Measurements from ENCODE around the gene RGS11. TPM values are rescaled to one million over a fixed set of nuclear protein-coding genes. Genes with fewer than 3 reads are reported as not detected.
A peak's percentile ranks its signal among the peaks of the same experiment; 100 is the strongest.

RGS11 gene
- total RNA-seq, 1 experiment from 2014 or later, result 10.2 TPM

- H3K4me1 ChIP-seq (ENCODE audit: control insufficient read depth, insufficient read depth, low read length), result peaks cover 2% of the 10 kb centered on the region; the same call in 1 of the 2 replicates
- TF ChIP-seq POLR2AphosphoS5 (IDR thresholded peaks at IDR 0.05; ENCODE audit: low read depth, low read length), result no peak
- no peak for TF ChIP-seq SIN3A (IDR thresholded peaks at IDR 0.05; ENCODE audit: borderline replicate concordance, insufficient read depth, low read depth, low read length)
These were observed 33.5 kb downstream of the RGS11 start for GRCh38 chr16:242281-242680.

DNA sequence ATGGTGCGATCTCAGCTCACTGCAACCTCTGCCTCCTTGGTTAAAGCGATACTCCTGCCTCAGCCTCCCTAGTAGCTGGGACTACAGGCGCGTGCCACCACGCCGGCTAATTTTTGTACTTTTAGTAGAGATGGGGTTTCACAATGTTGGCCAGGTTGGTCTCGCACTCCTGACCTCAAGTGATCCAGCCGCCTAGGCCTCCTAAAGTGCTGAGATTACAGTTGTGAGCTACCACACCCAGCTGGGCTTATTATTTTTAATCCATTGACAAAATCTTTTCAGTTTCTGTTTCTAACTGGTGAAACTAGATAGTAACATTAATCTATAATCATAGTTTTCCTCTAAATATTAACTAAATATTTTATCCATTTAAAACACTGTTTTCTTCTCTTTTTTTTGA is 35.2 kb downstream of the RGS11 start:
- Histone ChIP-seq H3K27ac (ENCODE audit: low read length) (no peak overlapping the region), H3K27me3 (ENCODE audit: control insufficient read depth, insufficient read depth, low read length) (no peaks in the 10 kb centered on the region), H3K4me1 (ENCODE audit: control insufficient read depth, insufficient read depth, low read length) (peaks cover 2% of the 10 kb centered on the region; the same call in 1 of the 2 replicates), H3K9me3 (ENCODE audit: control insufficient read depth, insufficient read depth, low read depth, low read length) (no peaks in the 10 kb centered on the region), H3K4me3 (ENCODE audit: low read depth in 2 of 2, low read length in 2 of 2) (no peak overlapping the region), H3K36me3 (ENCODE audit: control insufficient read depth, insufficient read depth, low read length) (no peaks in the 10 kb centered on the region)
- no peak for TF ChIP-seq SIN3A (IDR thresholded peaks at IDR 0.05; ENCODE audit: borderline replicate concordance, insufficient read depth, low read depth, low read length)
- TF ChIP-seq TCF7L2 (IDR thresholded peaks at IDR 0.05; ENCODE audit: low read depth, low read length), result no peak
- TF ChIP-seq, protein P1, sequence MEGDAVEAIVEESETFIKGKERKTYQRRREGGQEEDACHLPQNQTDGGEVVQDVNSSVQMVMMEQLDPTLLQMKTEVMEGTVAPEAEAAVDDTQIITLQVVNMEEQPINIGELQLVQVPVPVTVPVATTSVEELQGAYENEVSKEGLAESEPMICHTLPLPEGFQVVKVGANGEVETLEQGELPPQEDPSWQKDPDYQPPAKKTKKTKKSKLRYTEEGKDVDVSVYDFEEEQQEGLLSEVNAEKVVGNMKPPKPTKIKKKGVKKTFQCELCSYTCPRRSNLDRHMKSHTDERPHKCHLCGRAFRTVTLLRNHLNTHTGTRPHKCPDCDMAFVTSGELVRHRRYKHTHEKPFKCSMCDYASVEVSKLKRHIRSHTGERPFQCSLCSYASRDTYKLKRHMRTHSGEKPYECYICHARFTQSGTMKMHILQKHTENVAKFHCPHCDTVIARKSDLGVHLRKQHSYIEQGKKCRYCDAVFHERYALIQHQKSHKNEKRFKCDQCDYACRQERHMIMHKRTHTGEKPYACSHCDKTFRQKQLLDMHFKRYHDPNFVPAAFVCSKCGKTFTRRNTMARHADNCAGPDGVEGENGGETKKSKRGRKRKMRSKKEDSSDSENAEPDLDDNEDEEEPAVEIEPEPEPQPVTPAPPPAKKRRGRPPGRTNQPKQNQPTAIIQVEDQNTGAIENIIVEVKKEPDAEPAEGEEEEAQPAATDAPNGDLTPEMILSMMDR (IDR thresholded peaks at IDR 0.05), result no peak
- TF ChIP-seq POLR2AphosphoS5 (IDR thresholded peaks at IDR 0.05; ENCODE audit: low read depth, low read length), result no peak
- no peak for TF ChIP-seq REST (IDR thresholded peaks at IDR 0.05; ENCODE audit: insufficient read depth in 1 of 2, low read depth in 2 of 2, low read length in 1 of 2)
- ATAC-seq (no peak), DNase-seq (ENCODE audit: low read depth, low spot score) (no peak)
- ChIA-PET CTCF (no interaction called here), POLR2A (interaction anchor here (0.7 kb wide), 1 partner anchor 73 kb away, joined by 6 read pairs; no protein-coding TSS in a partner anchor)
- in situ Hi-C loops (cut with HindIII; ENCODE audit: low pct_unique_long_range_greater_than_20kb, low sequenced_read_pairs) (no loop called here), intact Hi-C loops (cut with micrococcal nuclease; ENCODE audit: unreplicated experiment) (no loop called here)
- no TSS peak for BruUV-seq (replicated peaks)

More at GRCh38 chr16:242281-242680, 33.5 kb downstream of the RGS11 start:
- no peak for DNase-seq (ENCODE audit: low read depth, low spot score)
- intact Hi-C loops (cut with micrococcal nuclease; ENCODE audit: unreplicated experiment) (no loop called here), in situ Hi-C loops (cut with HindIII; ENCODE audit: low pct_unique_long_range_greater_than_20kb, low sequenced_read_pairs) (no loop called here)
- Histone ChIP-seq H3K36me3 (ENCODE audit: control insufficient read depth, insufficient read depth, low read length) (no peaks in the 10 kb centered on the region), H3K27me3 (ENCODE audit: control insufficient read depth, insufficient read depth, low read length) (no peaks in the 10 kb centered on the region), H3K4me3 (ENCODE audit: low read depth in 2 of 2, low read length in 2 of 2) (no peak overlapping the region), H3K9me3 (ENCODE audit: control insufficient read depth, insufficient read depth, low read depth, low read length) (no peaks in the 10 kb centered on the region), H3K27ac (ENCODE audit: low read length) (no peak overlapping the region)
- peak; percentile 39; the same call in 1 of the 2 replicates for ATAC-seq
- ChIA-PET CTCF (no interaction called here), POLR2A (no interaction called here)
- no TSS peak for BruUV-seq (replicated peaks)

GRCh38 chr16:239948-240277 is 35.8 kb downstream of the RGS11 start:
- no peaks in the 10 kb centered on the region for H3K36me3 ChIP-seq (ENCODE audit: control insufficient read depth, insufficient read depth, low read length)
- DNase-seq (ENCODE audit: low read depth, low spot score), result no peak
- intact Hi-C loops (cut with micrococcal nuclease; ENCODE audit: unreplicated experiment), result no loop called here
- CTCF ChIA-PET, result interaction anchor here (0.7 kb wide), 1 partner anchor 122 kb away, joined by 4 read pairs; no protein-coding TSS in a partner anchor
- ATAC-seq, result no peak
- POLR2A ChIA-PET, result interaction anchor here (0.5 to 0.9 kb wide), 4 partner anchors 11 to 1037 kb away, joined by 4 to 9 read pairs (median 6); partner anchors contain the start of gene LUC7L
- no peaks in the 10 kb centered on the region for H3K9me3 ChIP-seq (ENCODE audit: control insufficient read depth, insufficient read depth, low read depth, low read length)
- H3K27me3 ChIP-seq (ENCODE audit: control insufficient read depth, insufficient read depth, low read length), result no peaks in the 10 kb centered on the region
- no peak for TF ChIP-seq TCF7L2 (IDR thresholded peaks at IDR 0.05; ENCODE audit: low read depth, low read length)
- no TSS peak for BruUV-seq (replicated peaks)
- no peak overlapping the region for H3K27ac ChIP-seq (ENCODE audit: low read length)
- no peak overlapping the region for H3K4me3 ChIP-seq (ENCODE audit: low read depth in 2 of 2, low read length in 2 of 2)
- peaks cover 2% of the 10 kb centered on the region; the same call in 1 of the 2 replicates for H3K4me1 ChIP-seq (ENCODE audit: control insufficient read depth, insufficient read depth, low read length)
- in situ Hi-C loops (cut with HindIII; ENCODE audit: low pct_unique_long_range_greater_than_20kb, low sequenced_read_pairs), result no loop called here

All from Panc1 (cell line).